Kidney capillary endothelial cell (primary cell): ENCODE measurements around the gene MAP2K6.

Experiments
- DNase-seq: peaks from one replicate; pipeline ENCODE4 v3.0.0-alpha.2; 2018; ENCODE audit warnings: low spot score

Gene MAP2K6

DNA sequence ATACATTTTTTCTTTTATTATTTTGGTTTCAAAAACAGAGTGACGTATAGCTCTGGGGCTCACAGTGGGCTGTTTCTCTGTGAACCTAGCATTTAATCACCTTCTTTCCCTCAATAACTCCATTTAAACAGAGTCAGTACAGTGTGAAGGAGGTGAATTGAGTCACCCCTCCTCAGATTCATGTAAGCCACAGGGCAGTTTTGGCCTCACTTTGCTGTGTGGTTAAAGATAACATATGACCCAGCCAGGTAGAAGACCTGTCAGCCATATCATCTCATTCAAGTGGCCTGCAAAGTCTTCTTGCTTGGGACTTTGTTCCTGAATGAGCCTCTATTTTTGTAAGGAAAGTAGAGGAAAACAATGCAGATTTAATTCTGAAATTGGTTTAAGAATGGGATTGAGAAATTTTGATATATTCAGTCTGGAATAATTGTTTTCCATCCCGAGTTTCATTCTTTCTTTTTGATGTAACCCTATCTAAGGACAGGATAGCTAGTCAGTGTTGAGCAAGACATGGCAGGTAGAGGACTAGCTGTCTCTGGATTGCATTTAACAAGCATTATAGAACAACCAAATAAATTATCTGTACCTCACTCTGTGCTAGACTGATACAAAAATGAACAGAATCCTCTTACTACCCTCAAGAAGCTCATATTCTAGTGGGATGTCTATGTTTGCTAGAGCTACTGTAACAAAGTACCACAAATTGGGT is 13.1 kb downstream of the MAP2K6 start:
- no peak for DNase-seq

DNA sequence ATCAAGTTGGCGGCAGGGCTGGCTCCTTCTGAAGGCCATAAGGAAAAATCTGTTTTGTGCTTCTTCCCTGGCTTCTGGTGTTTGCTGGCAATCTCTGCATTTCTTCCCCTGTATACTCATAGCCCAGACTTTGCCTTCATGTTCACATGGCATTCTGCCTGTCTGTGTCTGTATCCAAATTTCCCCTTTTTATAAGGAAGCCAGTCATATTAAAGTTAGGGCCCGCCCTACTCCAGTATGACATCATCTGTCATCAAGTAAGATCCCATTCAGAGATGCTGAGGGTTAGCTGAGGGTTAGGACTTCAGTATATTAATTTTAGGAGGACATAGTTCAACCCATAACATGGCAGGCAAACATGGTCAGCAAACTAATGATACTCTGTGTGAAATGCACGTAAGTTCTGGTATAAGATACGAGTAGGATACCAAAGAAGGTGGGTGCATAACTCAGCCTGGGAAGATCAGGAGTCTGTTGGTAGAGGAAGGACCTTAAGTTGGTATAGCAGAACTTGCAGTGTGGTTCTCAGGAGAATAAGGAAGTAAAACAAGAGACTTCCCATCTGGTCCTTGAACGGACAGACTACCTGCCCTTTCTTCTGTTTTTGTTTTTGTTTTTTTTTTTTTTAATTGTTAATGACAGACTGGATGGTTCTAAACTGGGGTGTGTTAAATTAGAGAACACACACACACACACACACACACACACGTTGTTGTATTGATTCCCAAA is 13.9 kb downstream of the MAP2K6 start:
- DNase-seq: no peak

- no peak for DNase-seq
Measured at GRCh38 chr17:69430488-69430887, 16.0 kb downstream of the MAP2K6 start.

GRCh38 chr17:69431835-69432234 is 17.3 kb downstream of the MAP2K6 start:
- no peak for DNase-seq

- no peak for DNase-seq
Measured at GRCh38 chr17:69433093-69433492, 18.6 kb downstream of the MAP2K6 start.

- no peak for DNase-seq
Measured at GRCh38 chr17:69434164-69434579, 19.7 kb downstream of the MAP2K6 start.

GRCh38 chr17:69435971-69436696 is 21.6 kb downstream of the MAP2K6 start:
- no peak for DNase-seq

DNA sequence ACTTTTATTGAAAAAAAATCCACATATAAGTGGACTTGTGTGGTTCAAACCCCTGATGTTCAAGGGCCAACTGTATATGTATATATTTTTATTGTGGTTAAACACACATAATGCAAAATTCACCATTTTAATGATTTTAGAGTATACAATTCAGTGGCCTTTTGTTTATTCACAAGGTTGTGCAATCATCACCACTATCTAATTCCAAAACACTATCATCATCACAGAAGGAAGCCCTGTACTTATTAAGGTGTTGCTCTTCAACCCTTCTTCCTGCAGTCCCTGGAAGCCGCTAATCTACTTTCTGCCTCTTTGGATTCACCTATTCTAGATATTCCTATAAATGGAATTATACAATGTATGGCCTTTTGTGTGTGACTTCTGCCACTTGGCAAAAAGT is 23.0 kb downstream of the MAP2K6 start:
- no peak for DNase-seq

- no peak for DNase-seq
Measured at GRCh38 chr17:69438776-69439175, 24.3 kb downstream of the MAP2K6 start.

DNA sequence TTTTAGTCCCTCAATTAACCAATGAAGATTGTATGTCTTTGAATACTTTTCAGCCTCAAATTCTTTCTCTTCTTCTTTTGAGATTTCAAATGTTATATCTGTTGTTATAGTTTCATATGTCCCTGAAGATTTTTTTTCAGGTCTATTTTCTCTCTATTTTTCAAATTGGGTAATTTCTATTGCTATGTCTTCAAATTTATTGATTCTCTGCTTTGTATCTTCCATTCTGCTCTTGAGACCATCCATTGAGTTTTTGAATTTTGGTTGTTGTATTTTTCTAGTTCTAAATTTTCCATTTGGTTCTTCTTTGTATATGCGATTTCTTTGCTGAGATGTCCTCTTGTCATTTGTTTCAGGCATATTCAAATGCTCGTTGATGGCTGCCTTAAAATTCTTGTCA is 26.7 kb downstream of the MAP2K6 start:
- no peak for DNase-seq

- DNase-seq: no peak
Measured at GRCh38 chr17:69443138-69443537, 28.6 kb downstream of the MAP2K6 start.

- no peak for DNase-seq
Measured at GRCh38 chr17:69444023-69444422, 29.5 kb downstream of the MAP2K6 start.

GRCh38 chr17:69445132-69445531 is 30.6 kb downstream of the MAP2K6 start:
- peak; percentile 27 for DNase-seq

- no peak for DNase-seq
Measured at GRCh38 chr17:69447726-69448125, 33.2 kb downstream of the MAP2K6 start.

DNA sequence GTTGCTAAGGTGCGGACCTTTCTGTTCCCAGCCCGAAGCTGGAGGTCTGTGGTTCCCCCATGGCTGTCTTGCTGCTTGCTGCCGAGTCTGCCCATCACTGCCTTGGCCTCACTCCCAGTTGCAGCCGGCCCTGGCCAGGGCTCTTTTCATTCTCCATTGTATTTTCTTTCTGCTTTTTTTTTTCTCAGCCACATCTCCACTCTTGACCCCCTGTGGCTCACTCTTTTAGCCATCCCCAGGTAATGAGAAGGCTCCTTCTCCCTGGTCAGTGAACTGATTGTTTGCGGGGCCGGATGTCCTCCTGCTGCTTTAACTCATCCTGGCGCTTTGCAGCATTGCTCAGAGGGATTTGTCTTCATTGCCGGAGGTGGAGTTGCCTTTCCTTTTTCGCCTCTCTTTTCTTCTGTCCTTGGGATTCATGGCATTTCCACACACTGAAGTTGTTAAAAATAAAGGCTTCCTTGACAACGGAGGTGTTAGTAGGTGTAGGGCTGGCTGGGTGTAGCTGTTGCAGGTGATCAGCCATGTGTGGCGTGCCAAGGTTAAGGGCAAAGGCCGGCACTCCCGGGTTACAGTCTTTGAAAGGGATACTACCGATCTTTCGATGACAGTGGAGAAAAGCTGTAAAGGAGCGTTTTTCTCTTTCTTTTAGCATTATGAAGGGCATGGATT is 34.1 kb downstream of the MAP2K6 start:
- peak; percentile 12 for DNase-seq

DNA sequence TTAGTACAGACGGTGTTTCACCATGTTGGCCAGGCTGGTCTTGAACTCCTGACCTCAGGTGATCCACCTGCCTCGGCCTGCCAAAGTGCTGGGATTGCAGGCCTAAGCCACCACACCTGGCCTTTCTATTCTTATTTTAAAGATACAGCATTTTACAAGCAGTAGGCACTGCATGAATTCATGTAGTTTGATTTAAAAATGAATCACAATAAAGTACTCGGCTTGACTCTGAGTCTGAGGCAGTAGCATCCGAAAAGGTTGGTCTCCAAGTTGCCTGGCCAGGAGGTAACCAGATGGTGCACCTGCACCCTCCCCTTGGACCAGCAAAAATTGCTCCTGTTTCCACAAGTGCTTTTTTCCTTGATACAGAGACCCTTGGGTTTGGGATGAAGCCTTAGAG is 35.6 kb downstream of the MAP2K6 start:
- no peak for DNase-seq

GRCh38 chr17:69450918-69451317 is 36.4 kb downstream of the MAP2K6 start:
- DNase-seq: peak; percentile 84

- no peak for DNase-seq
Measured at GRCh38 chr17:69451416-69452394, 37.2 kb downstream of the MAP2K6 start.

DNA sequence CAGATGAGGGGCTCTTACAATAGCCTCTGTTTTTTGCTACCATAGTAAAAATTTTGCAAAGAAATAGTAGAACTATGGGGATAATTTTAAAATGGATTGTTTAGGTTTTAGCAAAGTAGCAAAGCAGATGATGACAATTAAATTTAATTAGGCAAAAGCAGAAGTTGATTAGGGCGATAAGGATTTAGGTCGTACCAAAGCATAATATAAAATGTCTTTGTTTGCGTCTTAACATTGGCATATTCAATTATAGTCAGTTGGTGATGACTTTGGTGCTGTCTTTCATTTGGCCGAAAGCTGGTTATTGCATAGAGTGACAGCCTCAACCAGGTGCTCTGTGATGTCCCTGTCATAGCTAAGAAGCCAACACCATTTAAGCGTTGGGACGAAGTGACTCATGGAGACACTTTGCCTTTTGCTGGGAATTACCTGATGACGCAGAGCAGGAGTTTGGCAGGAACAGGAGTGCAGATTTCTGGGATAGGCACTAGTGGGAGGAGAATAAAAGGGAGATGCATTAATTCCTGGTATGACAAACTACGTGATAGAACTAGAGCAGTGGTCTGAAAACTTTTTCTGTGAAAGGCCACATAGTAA is 38.3 kb downstream of the MAP2K6 start:
- DNase-seq: no peak

- DNase-seq: no peak
Measured at GRCh38 chr17:69454051-69454450, 39.6 kb downstream of the MAP2K6 start.

DNA sequence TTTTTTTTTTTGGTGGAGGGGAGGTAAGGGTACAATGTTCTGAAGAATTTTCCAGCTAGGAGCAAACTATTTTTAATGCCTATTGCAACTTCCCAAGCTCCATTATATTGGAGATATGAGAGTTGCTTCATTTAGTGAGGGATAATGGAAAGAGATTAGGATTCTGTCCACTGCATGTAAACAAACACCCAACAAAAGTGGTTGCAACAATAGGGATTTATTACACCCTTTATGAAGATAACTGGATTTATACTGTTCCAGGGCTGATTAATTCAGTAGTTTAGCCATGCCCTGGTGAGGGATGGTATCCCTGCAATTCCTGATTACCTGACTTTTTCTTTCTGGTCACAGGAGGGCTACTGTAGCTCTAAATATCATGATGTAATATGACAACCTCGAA is 40.5 kb downstream of the MAP2K6 start:
- DNase-seq: no peak
